ENCODE data around the gene COG6. TPM values are rescaled to one million over a fixed set of nuclear protein-coding genes. Genes with fewer than 3 reads are reported as not detected.

COG6 gene
- total and polyA plus RNA-seq, 2 of the 8 experiments (the other 6 are each of a cell fraction or from before 2014, with no cell fraction given) = 8.8 to 22.3 TPM

DNA sequence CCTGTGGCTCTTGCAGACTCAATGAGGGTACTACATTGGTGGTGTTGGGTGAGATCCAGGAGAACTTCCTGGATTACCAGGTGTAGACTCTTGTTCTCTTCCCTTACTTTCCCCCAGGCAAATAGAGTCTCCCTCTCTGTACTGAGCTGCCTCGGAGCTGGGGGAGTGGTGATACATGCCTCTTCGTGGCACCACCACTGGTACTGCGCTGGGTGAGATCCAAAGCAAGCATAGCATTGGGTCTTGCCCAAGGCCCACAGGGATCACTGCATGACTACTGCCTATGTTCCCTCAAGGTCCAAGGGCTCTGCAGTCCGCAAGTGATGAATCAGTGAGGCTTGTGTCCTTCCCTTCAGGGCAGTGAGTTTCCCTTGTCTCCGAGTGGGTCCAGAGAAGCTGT lies 81.6 kb downstream of the COG6 start:
- H3K4me2 ChIP-seq (ENCODE audit: insufficient read depth in 1 of 2, low read depth in 2 of 2, low read length in 2 of 2) = no peak overlapping the region
- H3K79me2 ChIP-seq (ENCODE audit: control insufficient read depth in 1 of 2, insufficient read depth in 2 of 2, low read length in 2 of 2) = no peaks in the 10 kb centered on the region
- no peak overlapping the region for H3K18ac ChIP-seq (ENCODE audit: extremely low read depth, low read length)
- H4K5ac ChIP-seq (ENCODE audit: insufficient read length, low read depth, low read length) = no peak overlapping the region
- TF ChIP-seq FOSL1 (IDR thresholded peaks at IDR 0.05; ENCODE audit: insufficient read depth, low read depth, low read length) (no peak), SAP30 (IDR thresholded peaks at IDR 0.05; ENCODE audit: insufficient read depth, insufficient replicate concordance, low read length) (no peak), RNF2 (IDR thresholded peaks at IDR 0.05; ENCODE audit: borderline replicate concordance, low read depth, low read length, missing control alignments, poor library complexity, severe bottlenecking) (no peak), KDM5A (IDR thresholded peaks at IDR 0.05; ENCODE audit: low read length) (no peak)
- H3K27ac ChIP-seq (ENCODE audit: low read depth, low read length) = no peak overlapping the region
- no peaks in the 10 kb centered on the region for H3K23me2 ChIP-seq (ENCODE audit: low read depth, low read length)
- no peak overlapping the region for H4K91ac ChIP-seq (replicated peaks; ENCODE audit: insufficient read length, low read length)
- FAIRE-seq (no peak), DNase-seq (ENCODE audit: low read depth in 1 of 2, low spot score in 2 of 2) (no peak)
- H3K27me3 ChIP-seq (replicated peaks in 1 of 4; ENCODE audit: control insufficient read depth in 3 of 4, extremely low read depth in 1 of 4, insufficient read depth in 3 of 4, low read length in 3 of 4) = no peaks in the 10 kb centered on the region
- no peak overlapping the region for H2BK20ac ChIP-seq (ENCODE audit: low read length)
- H3K79me1 ChIP-seq (ENCODE audit: low read depth, low read length) = no peaks in the 10 kb centered on the region
- H3K36me3 ChIP-seq (ENCODE audit: control insufficient read depth in 2 of 4, insufficient read depth in 4 of 4, low read length in 3 of 4) = no peaks in the 10 kb centered on the region
- H3K9me3 ChIP-seq (ENCODE audit: insufficient read depth in 2 of 2, low read depth in 1 of 2, low read length in 1 of 2) = no peaks in the 10 kb centered on the region
- H2BK5ac ChIP-seq (ENCODE audit: low read depth, low read length) = no peak overlapping the region
- no peak overlapping the region for H3K56ac ChIP-seq (replicated peaks; ENCODE audit: insufficient read length, low read depth, low read length)
- no peak overlapping the region for H3K4ac ChIP-seq (replicated peaks; ENCODE audit: insufficient read length, low read depth, low read length)
- no peak overlapping the region for H4K8ac ChIP-seq (ENCODE audit: extremely low read depth, insufficient read depth, low read length)
- no peak overlapping the region for H2AK5ac ChIP-seq (ENCODE audit: low read depth, low read length)
- H2BK15ac ChIP-seq (ENCODE audit: low read length) = no peak overlapping the region
- CTCF ChIA-PET (ENCODE audit: partially characterized antibody) = no interaction called here
- H3K23ac ChIP-seq (ENCODE audit: insufficient read length) = no peak overlapping the region
- H3K4me1 ChIP-seq (replicated peaks in 1 of 4; ENCODE audit: control insufficient read depth in 3 of 4, insufficient read depth in 4 of 4, low read length in 3 of 4) = no peaks in the 10 kb centered on the region
- H2AFZ ChIP-seq (ENCODE audit: low read length) = no peak overlapping the region
- H4K20me1 ChIP-seq (replicated peaks in 1 of 2; ENCODE audit: control insufficient read depth in 1 of 2, insufficient read depth in 2 of 2, low read length in 2 of 2) = no peaks in the 10 kb centered on the region
- WGBS, 2 experiments (ENCODE audit: extremely low coverage in 1 of 2, insufficient coverage in 1 of 2, insufficient read length in 1 of 2, insufficient replicate concordance in 2 of 2, low coverage in 1 of 2, low lambda C conversion rate in 2 of 2, missing lambda C conversion rate in 1 of 2) = 91% methylated on average over 5 of the region's 5 CpGs; no CpG with 5 or more reads in 1 of the 2 experiments
- POLR2A ChIA-PET (ENCODE audit: partially characterized antibody) = no interaction called here
- no peak overlapping the region for H2BK12ac ChIP-seq (ENCODE audit: low read depth, low read length)
- H2BK120ac ChIP-seq (replicated peaks; ENCODE audit: low read depth, low read length) = no peak overlapping the region
- no peak overlapping the region for H3K14ac ChIP-seq (ENCODE audit: insufficient read length)
- no peak overlapping the region for H3K9ac ChIP-seq (replicated peaks in 1 of 4; ENCODE audit: extremely low read depth in 1 of 4, low read depth in 3 of 4, low read length in 3 of 4)
- H3K4me3 ChIP-seq (ENCODE audit: extremely low read depth in 1 of 4, insufficient read depth in 2 of 4, low read depth in 3 of 4, low read length in 4 of 4) = no peak overlapping the region
